HepG2 (cell line): Measurements from ENCODE around the gene ELP5. TPM values are rescaled to one million over a fixed set of nuclear protein-coding genes. Genes with fewer than 3 reads are reported as not detected.

Source experiments
- ARID2 ChIP-seq: sonication (generic); formaldehyde crosslinking; IDR thresholded peaks from 2 replicates; pipeline ENCODE4 v1.8.1; 2022; ENCODE audit warnings: mild to moderate bottlenecking, missing genetic modification reagents, borderline replicate concordance
- ATF3 ChIP-seq: sonication (generic); formaldehyde crosslinking; IDR thresholded peaks from 2 replicates; pipeline ENCODE4 v1.4.0; 2020; ENCODE audit warnings: missing genetic modification reagents
- NR2F6 ChIP-seq, 2 experiments: IDR thresholded peaks; 2 replicates each; pipeline ENCODE4 v1.6.1; 2016; ENCODE audit warnings: antibody characterized with exemption in 1 of 2, mild to moderate bottlenecking in 1 of 2
- PBX2 ChIP-seq: IDR thresholded peaks from 2 replicates; pipeline ENCODE4 v1.6.1; 2016; ENCODE audit warnings: control low read depth
- SNAI1 ChIP-seq: sonication (generic); formaldehyde crosslinking; IDR thresholded peaks from 2 replicates; pipeline ENCODE4 v1.5.0; 2020; ENCODE audit warnings: mild to moderate bottlenecking, missing genetic modification reagents, borderline replicate concordance
- SP5 ChIP-seq: IDR thresholded peaks from 2 replicates; pipeline ENCODE4 v1.6.1; 2016; ENCODE audit warnings: low read depth, borderline replicate concordance
- SYNCRIP ChIP-seq: fragments of 200-400 bp; formaldehyde crosslinking; IDR thresholded peaks from 2 replicates; pipeline ENCODE4 v1.6.1; 2018; ENCODE audit warnings: mild to moderate bottlenecking, low read depth, low read length; ENCODE audit not compliant: insufficient read depth
- TBL1XR1 ChIP-seq: fragments of 150-350 bp; IDR thresholded peaks from 2 replicates; pipeline ENCODE4 v1.6.1; 2014; ENCODE audit warnings: borderline replicate concordance, low read length; ENCODE audit not compliant: partially characterized antibody
- TCF12 ChIP-seq, 2 experiments: fragments of 450-650 bp in 1 of 2; sonication (generic) in 1 of 2; formaldehyde crosslinking in 1 of 2; IDR thresholded peaks; 2 replicates each; pipeline versions ENCODE4 v1.6.1 to v1.8.0; 2017 to 2022; ENCODE audit warnings: antibody characterized with exemption in 1 of 2, mild to moderate bottlenecking in 1 of 2, missing genetic modification reagents in 1 of 2, moderate library complexity in 1 of 2
- TFDP1 ChIP-seq: IDR thresholded peaks from 2 replicates; pipeline ENCODE4 v1.6.1; 2016; ENCODE audit warnings: missing compliant biosample characterization, missing genetic modification reagents, borderline replicate concordance
- THYN1 ChIP-seq: sonication (generic); formaldehyde crosslinking; IDR thresholded peaks from 2 replicates; pipeline ENCODE4 v1.8.1; 2023; ENCODE audit warnings: low read depth, mild to moderate bottlenecking, moderate library complexity, missing genetic modification reagents, borderline replicate concordance
- TRAFD1 ChIP-seq: sonication (generic); formaldehyde crosslinking; IDR thresholded peaks from 2 replicates; pipeline ENCODE4 v1.5.1; 2020; ENCODE audit warnings: missing genetic modification reagents, mild to moderate bottlenecking, borderline replicate concordance
- ZBTB44 ChIP-seq: sonication (generic); formaldehyde crosslinking; IDR thresholded peaks from 2 replicates; pipeline ENCODE4 v1.4.0; 2020; ENCODE audit warnings: missing genetic modification reagents
- ZNF143 ChIP-seq: sonication (generic); formaldehyde crosslinking; IDR thresholded peaks from 2 replicates; pipeline ENCODE4 v1.4.0; 2020; ENCODE audit warnings: missing genetic modification reagents
- ZNF275 ChIP-seq: sonication (generic); formaldehyde crosslinking; IDR thresholded peaks from 2 replicates; pipeline ENCODE4 v1.8.0; 2022; ENCODE audit warnings: missing genetic modification reagents, mild to moderate bottlenecking, inconsistent platforms, borderline replicate concordance
- ZNF44 ChIP-seq: sonication (generic); formaldehyde crosslinking; IDR thresholded peaks from 2 replicates; pipeline ENCODE4 v1.5.1; 2020; ENCODE audit warnings: mild to moderate bottlenecking, missing genetic modification reagents
- ZNF549 ChIP-seq: sonication (generic); formaldehyde crosslinking; IDR thresholded peaks from 2 replicates; pipeline ENCODE4 v1.5.0; 2020; ENCODE audit warnings: missing genetic modification reagents
- ZNF619 ChIP-seq: sonication (generic); formaldehyde crosslinking; IDR thresholded peaks from 2 replicates; pipeline ENCODE4 v1.4.0; 2020; ENCODE audit warnings: mild to moderate bottlenecking, missing genetic modification reagents
- polyA plus RNA-seq, 8 experiments: library from polyadenylated mRNA; depleted of rRNA in 3 of 8; stranded (reverse) in 7 of 8; unstranded in 1 of 8; fragments of >200 nt; fragmentation: Illumina TruSeq in 4 of 8; extraction: Trizol in 4 of 8; gene quantifications; 2 replicates each; pipeline versions ENCODE4 v1.2.1 to v1.2.3, GENCODE V29; 2011 to 2016; ENCODE audit warnings: low read depth in 4 of 8, missing spikeins in 1 of 8, mixed read lengths in 1 of 8; ENCODE audit not compliant: insufficient read depth in 1 of 8
- total RNA-seq, 5 experiments: library from RNA; depleted of rRNA; stranded (reverse); fragments of >200 nt; fragmentation: Illumina TruSeq; extraction: Trizol; gene quantifications; 2 replicates each; pipeline ENCODE4 v1.2.3, GENCODE V29; 2016; ENCODE audit warnings: low read depth in 1 of 5

ELP5 gene
- total and polyA plus RNA-seq, 2 of the 13 experiments (the other 11 are each of a cell fraction or from before 2014, with no cell fraction given), result 67.6 to 69.8 TPM

- TF ChIP-seq ATF3 (no peak), TCF12 (IDR thresholded peaks at IDR 0.05) (no peak), TCF12 (CRISPR knock-in tag; IDR thresholded peaks at IDR 0.05) (no peak), ZNF275 (CRISPR knock-in tag) (peak; percentile 43; the same call in 1 of the 2 replicates), ZBTB44 (CRISPR knock-in tag) (no peak), TBL1XR1 (peak; percentile 74), SP5 (CRISPR knock-in tag) (peak; percentile 72; the same call in 1 of the 2 replicates), ARID2 (CRISPR knock-in tag) (no peak), NR2F6 (IDR thresholded peaks at IDR 0.05) (no peak), NR2F6 (CRISPR knock-in tag; IDR thresholded peaks at IDR 0.05) (no peak), TRAFD1 (CRISPR knock-in tag) (no peak), SYNCRIP (no peak), ZNF619 (CRISPR knock-in tag) (no peak), SNAI1 (CRISPR knock-in tag) (no peak), ZNF44 (no peak; the same call in 1 of the 2 replicates), THYN1 (no peak), ZNF143 (CRISPR knock-in tag) (peak; percentile 99), PBX2 (CRISPR knock-in tag) (0 out of 2 replicates have a peak, but pooled peaks have one; percentile 35), ZNF549 (CRISPR knock-in tag) (no peak), TFDP1 (peak; percentile 67; the same call in 1 of the 2 replicates)
Observed at GRCh38 chr17:7214300-7215135, 37.5 kb upstream of the ELP5 start (continued).
